DMS79 (cell line): ENCODE measurements around the gene PCDHB14.
"Not testable (repeated sequence)": the region's sequence is repeated elsewhere in the genome, so short reads cannot be mapped to it uniquely, and the experiment has no call there.

ENCODE experiments used
- DNase-seq: peaks from one replicate; lab custom pipeline; 2025; lab: John Stamatoyannopoulos, UW

PCDHB14 gene

DNA sequence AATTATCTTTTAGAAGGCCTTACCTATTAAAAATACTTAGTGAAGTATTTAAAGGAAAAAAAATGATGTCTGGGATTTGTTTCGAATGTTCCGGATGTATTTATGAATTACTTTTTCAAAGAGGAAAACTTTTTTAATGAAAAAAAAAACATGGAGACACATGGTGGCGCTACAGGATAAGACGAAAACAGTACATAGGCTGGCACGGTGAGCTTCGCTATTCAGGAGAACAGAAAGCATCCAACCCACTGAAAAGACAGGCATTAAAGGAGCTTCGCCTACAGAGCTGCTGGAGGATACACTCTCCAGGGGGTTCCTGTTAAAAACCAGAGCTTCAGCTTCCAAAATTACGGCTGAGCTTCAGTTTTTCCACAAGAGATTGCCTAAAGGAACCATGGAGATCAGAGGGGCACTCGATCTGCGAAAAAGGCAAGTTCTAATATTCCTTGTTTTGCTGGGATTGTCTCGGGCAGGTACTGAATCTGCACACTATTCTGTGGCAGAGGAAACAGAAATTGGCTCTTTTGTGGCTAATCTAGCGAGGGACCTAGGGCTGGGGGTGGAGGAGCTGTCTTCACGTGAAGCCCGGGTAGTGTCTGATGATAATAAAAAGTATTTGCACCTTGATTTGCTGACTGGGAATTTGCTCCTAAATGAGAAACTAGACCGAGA lies at the start of gene PCDHB14:
Gene PCDHB14 (plus strand): TSS at position 232 of the 672 bp plus-strand sequence. CDS start 163 bp downstream, at position 395.
- DNase-seq, result no peak

DNA sequence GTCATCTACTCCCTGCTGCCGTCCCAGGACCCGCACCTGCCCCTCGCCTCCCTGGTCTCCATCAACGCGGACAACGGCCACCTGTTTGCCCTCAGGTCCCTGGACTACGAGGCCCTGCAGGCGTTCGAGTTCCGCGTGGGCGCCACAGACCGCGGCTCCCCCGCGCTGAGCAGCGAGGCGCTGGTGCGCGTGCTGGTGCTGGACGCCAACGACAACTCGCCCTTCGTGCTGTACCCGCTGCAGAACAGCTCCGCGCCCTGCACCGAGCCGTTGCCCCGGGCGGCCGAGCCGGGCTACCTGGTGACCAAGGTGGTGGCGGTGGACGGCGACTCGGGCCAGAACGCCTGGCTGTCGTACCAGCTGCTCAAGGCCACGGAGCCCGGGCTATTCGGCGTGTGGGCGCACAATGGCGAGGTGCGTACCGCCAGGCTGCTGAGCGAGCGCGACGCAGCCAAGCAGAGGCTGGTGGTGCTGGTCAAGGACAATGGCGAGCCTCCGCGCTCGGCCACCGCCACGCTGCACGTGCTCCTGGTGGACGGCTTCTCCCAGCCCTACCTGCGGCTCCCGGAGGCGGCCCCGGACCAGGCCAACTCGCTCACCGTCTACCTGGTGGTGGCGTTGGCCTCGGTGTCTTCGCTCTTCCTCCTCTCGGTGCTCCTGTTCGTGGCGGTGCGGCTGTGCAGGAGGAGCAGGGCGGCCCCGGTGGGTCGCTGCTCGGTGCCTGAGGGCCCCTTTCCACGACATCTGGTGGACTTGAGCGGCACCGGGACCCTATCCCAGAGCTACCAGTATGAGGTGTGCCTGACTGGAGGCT lies 48.6 kb upstream of the PCDHB14 start:
- not testable (repeated sequence) for DNase-seq

DNA sequence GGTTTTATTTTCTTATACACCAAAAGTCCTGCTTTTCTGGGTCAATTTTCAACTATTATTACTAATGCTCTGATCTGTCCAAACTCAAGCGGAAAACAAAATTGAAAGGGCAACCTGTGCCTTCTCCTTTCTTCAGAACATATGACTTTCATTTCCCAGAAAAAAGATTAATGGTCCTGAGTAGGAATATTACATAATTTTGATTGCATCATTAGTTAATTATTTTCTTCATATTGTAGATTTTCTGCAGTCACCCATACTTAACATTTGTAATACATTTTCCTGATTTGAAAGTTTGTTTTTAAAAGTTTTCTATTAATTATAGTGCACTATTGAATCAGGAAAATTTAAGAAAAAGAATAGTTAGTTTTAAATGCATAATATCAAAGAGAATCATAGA lies 47.2 kb upstream of the PCDHB14 start:
- no peak for DNase-seq

DNA sequence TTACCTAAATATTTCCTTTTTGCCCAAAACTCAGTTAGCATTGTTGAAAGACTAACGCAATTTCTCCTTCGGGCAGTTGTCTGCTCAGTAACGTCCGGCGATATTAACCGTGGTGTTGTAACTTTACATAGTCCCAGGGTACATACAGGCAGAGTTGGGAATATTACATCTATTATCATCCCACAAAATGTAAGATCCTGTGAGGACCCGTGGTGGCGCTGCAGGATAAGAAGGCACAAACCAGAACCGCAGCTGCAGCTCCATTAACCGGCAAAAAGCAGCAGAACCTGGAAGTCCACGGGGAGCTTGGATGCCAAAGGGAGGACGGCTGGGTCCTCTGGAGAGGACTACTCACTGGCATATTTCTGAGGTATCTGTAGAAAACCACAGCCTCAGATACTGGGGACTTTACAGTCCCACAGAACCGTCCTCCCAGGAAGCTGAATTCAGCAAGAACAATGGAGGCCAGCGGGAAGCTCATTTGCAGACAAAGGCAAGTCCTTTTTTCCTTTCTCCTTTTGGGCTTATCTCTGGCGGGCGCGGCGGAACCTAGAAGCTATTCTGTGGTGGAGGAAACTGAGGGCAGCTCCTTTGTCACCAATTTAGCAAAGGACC lies 45.5 kb upstream of the PCDHB14 start, which contains the start of gene PCDHB8:
Gene PCDHB8 (plus strand): TSS at position 214 of the 615 bp plus-strand sequence. CDS start 245 bp downstream, at position 459.
- DNase-seq, result peak; percentile 55

DNA sequence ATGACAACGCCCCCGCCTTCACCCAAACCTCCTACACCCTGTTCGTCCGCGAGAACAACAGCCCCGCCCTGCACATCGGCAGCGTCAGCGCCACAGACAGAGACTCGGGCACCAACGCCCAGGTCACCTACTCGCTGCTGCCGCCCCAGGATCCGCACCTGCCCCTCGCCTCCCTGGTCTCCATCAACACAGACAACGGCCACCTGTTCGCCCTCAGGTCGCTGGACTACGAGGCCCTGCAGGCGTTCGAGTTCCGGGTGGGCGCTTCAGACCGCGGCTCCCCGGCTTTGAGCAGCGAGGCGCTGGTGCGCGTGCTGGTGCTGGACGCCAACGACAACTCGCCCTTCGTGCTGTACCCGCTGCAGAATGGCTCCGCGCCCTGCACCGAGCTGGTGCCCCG lies 43.8 kb upstream of the PCDHB14 start:
- DNase-seq, result not testable (repeated sequence)

DNA sequence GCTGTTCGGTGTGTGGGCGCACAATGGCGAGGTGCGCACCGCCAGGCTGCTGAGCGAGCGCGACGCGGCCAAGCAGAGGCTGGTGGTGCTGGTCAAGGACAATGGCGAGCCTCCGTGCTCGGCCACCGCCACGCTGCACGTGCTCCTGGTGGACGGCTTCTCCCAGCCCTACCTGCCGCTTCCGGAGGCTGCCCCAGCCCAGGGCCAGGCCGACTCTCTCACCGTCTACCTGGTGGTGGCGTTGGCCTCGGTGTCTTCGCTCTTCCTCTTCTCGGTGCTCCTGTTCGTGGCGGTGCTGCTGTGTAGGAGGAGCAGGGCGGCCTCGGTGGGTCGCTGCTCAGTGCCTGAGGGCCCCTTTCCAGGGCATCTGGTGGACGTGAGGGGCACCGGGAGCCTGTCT lies 43.3 kb upstream of the PCDHB14 start:
- DNase-seq, result not testable (repeated sequence)

DNA sequence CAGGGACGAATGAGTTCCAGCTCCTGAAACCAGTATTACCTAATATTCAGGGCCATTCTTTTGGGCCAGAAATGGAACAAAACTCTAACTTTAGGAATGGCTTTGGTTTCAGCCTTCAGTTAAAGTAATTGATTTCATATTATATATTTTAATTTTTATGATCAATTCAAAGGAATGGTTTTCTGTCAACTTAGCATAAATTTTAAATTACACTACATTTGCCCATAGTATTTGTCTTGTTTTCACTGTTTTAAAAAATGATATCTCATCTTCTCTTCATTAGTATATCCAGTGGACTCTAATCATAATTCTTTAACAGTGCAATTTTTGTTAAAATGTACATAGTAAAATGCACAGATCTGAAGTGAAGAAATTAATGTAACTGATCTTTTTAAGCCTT lies 42.8 kb upstream of the PCDHB14 start:
- no peak for DNase-seq

DNA sequence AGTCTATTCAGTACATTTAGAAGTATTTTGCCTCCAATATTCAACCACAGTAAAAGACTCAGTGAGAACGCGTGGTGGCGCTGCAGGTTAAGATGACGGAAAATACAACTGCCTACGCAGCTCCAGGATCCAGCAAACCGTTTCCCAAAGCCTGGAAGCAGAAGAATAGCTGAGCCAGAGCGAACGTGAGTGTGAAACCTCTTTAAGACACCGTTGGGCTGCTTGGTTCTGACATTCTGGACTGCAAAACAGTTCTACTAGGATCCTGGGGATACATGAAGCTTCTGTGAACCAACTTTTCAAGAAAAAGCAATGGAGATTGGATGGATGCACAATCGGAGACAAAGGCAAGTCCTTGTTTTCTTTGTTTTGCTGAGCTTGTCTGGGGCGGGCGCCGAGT lies 40.9 kb upstream of the PCDHB14 start, which contains the start of gene PCDHB16:
Gene PCDHB16 (plus strand): TSS at position 140 of the 400 bp plus-strand sequence. CDS start 173 bp downstream, at position 313.
- no peak for DNase-seq

DNA sequence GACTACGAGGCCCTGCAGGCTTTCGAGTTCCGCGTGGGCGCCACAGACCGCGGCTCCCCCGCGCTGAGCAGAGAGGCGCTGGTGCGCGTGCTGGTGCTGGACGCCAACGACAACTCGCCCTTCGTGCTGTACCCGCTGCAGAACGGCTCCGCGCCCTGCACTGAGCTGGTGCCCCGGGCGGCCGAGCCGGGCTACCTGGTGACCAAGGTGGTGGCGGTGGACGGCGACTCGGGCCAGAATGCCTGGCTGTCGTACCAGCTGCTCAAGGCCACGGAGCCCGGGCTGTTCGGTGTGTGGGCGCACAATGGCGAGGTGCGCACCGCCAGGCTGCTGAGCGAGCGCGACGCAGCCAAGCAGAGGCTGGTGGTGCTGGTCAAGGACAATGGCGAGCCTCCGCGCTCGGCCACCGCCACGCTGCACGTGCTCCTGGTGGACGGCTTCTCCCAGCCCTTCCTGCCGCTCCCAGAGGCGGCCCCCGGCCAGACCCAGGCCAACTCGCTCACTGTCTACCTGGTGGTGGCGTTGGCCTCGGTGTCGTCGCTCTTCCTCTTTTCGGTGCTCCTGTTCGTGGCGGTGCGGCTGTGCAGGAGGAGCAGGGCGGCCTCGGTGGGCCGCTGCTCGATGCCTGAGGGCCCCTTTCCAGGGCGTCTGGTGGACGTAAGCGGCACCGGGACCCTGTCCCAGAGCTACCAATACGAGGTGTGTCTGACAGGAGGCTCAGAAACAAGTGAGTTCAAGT lies 38.9 kb upstream of the PCDHB14 start:
- DNase-seq, result not testable (repeated sequence)

DNA sequence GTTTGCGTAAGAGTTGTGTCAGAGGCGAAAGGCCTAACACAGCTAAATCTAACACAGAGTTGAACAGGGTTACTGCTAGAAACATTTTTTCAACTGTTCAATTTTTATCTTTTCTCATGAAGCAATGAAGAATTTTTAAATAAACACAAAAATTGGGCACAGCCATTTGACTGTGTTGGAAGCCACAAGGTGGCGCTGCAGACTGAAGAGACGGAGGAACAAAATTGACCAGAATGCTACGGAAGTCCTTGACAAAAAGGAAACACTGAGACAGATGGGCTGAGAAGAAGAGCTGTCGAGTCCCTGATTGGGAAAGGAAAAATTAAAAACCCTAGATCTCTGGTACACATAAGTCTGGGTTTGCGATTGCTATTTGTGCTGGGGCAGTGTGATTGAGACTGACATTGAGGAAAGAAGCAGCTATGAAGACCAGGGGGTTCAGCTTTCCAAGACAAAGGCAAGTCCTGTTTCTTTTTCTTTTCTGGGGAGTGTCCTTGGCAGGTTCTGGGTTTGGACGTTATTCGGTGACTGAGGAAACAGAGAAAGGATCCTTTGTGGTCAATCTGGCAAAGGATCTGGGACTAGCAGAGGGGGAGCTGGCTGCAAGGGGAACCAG lies 36.1 kb upstream of the PCDHB14 start, which contains the start of gene PCDHB9:
Gene PCDHB9 (plus strand): TSS at position 265 of the 616 bp plus-strand sequence. CDS start 158 bp downstream, at position 423.
- DNase-seq, result no peak

DNA sequence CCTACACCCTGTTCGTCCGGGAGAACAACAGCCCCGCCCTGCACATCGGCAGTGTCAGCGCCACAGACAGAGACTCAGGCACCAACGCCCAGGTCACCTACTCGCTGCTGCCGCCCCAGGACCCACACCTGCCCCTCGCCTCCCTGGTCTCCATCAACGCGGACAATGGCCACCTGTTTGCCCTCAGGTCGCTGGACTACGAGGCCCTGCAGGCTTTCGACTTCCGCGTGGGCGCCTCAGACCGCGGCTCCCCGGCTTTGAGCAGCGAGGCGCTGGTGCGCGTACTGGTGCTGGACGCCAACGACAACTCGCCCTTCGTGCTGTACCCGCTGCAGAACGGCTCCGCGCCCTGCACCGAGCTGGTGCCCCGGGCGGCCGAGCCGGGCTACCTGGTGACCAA lies 34.5 kb upstream of the PCDHB14 start:
- not testable (repeated sequence) for DNase-seq

DNA sequence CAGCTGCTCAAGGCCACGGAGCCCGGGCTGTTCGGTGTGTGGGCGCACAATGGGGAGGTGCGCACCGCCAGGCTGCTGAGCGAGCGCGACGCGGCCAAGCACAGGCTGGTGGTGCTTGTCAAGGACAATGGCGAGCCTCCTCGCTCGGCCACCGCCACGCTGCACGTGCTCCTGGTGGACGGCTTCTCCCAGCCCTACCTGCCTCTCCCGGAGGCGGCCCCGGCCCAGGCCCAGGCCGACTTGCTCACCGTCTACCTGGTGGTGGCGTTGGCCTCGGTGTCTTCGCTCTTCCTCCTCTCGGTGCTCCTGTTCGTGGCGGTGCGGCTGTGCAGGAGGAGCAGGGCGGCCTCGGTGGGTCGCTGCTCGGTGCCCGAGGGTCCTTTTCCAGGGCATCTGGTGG lies 34.0 kb upstream of the PCDHB14 start:
- not testable (repeated sequence) for DNase-seq

DNA sequence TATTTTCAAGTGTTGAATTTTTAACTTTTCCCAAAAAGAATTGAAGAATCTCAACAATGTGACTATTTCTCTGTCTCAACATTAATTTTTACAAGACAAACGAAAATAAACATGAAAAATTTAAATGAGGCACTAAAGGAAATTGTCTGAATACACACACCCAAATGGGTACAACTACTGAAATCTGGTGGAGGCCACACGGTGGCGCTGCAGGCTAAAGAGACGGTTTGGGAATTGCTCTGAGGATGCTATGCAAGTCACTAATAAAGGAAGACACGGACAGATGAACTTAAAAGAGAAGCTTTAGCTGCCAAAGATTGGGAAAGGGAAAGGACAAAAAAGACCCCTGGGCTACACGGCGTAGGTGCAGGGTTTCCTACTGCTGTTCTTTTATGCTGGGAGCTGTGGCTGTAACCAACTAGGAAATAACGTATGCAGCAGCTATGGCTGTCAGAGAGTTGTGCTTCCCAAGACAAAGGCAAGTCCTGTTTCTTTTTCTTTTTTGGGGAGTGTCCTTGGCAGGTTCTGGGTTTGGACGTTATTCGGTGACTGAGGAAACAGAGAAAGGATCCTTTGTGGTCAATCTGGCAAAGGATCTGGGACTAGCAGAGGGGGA lies 30.9 kb upstream of the PCDHB14 start, which contains the start of gene PCDHB10:
Gene PCDHB10 (plus strand): TSS at position 244 of the 616 bp plus-strand sequence. CDS start 200 bp downstream, at position 444.
- no peak for DNase-seq

DNA sequence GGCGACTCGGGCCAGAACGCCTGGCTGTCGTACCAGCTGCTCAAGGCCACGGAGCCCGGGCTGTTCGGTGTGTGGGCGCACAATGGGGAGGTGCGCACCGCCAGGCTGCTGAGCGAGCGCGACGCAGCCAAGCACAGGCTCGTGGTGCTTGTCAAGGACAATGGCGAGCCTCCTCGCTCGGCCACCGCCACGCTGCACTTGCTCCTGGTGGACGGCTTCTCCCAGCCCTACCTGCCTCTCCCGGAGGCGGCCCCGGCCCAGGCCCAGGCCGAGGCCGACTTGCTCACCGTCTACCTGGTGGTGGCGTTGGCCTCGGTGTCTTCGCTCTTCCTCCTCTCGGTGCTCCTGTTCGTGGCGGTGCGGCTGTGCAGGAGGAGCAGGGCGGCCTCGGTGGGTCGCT lies 28.8 kb upstream of the PCDHB14 start:
- not testable (repeated sequence) for DNase-seq

DNA sequence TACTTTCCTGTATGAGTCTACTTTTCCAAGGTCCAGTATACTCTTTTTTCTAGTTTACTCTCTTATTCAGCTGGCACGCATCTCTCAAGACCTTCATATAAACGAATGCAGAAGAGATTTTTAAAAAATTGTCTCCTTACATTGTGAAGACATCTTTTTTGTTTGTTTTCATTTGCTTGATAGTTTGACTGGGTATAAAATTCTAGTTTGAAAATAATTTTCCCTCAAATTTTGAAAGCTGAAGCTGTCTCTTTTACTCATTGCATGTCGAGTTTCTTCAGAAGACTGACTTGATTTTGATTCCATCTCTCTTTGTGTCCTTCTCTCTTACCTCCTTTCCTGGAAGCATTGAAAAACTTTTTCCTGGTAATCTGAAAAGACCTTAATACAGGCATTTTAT lies 26.8 kb upstream of the PCDHB14 start:
- no peak for DNase-seq

DNA sequence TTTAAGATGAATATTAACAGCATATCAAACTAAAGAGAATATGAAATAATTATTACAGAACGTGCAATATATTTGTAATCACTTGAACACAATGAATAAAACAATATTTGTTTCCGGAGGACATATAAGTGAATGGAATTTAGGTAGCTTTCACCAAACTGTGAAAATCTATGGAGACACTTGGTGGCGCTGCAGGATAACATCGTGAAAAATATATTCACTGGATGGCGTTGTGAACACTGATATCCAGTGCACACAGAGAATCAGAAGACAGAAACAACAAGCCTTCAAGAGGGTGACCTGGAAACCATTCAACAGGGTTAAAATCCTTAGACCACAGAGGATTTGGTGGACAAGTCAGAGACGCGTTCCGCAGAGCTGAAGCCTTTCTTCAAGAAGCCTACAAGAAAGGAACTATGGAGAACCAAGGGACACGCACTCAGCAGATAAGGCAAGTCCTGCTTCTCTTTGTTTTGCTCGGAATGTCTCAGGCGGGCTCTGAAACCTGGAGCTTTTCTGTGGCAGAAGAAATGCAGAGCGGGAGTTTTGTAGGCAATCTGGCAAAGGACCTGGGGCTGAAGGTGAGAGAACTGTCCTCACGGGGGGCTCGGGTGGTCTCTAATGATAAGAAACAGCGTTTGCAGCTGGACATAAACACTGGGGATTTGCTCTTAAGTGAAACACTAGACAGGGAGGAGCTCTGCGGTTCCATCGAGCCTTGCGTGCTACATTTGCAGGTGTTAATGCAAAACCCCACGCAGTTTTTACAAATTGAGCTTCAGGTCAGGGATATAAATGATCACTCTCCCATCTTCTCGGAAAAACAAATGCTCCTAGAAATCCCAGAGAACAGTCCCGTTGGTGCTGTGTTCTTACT lies 23.5 kb upstream of the PCDHB14 start, which contains the start of gene PCDHB11:
Gene PCDHB11 (plus strand): TSS at position 269 of the 877 bp plus-strand sequence. CDS start 148 bp downstream, at position 417.
- no peak for DNase-seq

DNA sequence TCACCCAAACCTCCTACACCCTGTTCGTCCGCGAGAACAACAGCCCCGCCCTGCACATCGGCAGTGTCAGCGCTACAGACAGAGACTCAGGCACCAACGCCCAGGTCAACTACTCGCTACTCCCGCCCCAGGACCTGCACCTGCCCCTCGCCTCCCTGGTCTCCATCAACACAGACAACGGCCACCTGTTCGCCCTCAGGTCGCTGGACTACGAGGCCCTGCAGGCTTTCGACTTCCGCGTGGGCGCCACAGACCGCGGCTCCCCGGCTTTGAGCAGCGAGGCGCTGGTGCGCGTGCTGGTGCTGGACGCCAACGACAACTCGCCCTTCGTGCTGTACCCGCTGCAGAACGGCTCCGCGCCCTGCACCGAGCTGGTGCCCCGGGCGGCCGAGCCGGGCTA lies 22.0 kb upstream of the PCDHB14 start:
- DNase-seq, result not testable (repeated sequence)

DNA sequence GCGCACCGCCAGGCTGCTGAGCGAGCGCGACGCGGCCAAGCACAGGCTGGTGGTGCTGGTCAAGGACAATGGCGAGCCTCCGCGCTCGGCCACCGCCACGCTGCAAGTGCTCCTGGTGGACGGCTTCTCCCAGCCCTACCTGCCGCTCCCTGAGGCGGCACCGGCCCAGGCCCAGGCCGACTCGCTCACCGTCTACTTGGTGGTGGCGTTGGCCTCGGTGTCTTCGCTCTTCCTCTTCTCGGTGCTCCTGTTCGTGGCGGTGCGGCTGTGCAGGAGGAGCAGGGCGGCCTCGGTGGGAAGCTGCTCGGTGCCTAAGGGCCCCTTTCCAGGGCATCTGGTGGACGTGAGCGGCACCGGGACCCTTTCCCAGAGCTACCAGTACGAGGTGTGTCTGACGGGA lies 21.5 kb upstream of the PCDHB14 start:
- not testable (repeated sequence) for DNase-seq

DNA sequence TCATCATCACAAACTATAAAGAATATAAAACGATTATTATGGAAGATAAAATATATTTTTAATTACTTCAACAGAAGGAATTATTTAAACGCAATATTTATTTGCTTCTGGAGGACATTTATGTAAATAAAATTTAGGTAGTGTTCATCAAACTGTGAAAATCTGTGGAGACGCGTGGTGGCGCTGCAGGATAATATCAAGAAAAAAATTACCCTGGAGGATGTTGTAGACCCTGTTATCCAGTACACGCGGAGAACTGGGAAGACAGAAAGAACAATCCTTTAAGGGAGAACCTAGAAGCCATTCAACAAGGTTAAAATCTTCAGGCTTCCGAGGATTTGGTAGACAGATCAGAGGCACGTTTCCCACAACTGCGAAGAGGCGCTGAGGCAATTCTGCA lies 14.7 kb upstream of the PCDHB14 start, which contains the start of gene PCDHB12:
Gene PCDHB12 (plus strand): TSS at position 242 of the 400 bp plus-strand sequence. CDS start 189 bp downstream, outside the sequence.
- no peak for DNase-seq
